HepG2 (cell line): ENCODE data around the gene EGR2.

ENCODE experiments used
- CREM ChIP-seq, 2 experiments: sonication (generic) in 1 of 2; formaldehyde crosslinking in 1 of 2; IDR thresholded peaks; 2 replicates each; pipeline versions ENCODE4 v1.4.0 to v1.6.1; 2016 to 2020; ENCODE audit warnings: antibody characterized with exemption in 1 of 2, mild to moderate bottlenecking in 1 of 2, missing genetic modification reagents in 1 of 2
- FOXA1 ChIP-seq, 2 experiments: fragments of 450-650 bp in 1 of 2; sonication (generic) in 1 of 2; formaldehyde crosslinking in 1 of 2; IDR thresholded peaks; 2 replicates each; pipeline versions ENCODE4 v1.4.0 to v1.6.1; 2016 to 2020; ENCODE audit warnings: missing genetic modification reagents in 1 of 2
- HCFC1 ChIP-seq: fragments of 150-350 bp; IDR thresholded peaks from 2 replicates; pipeline ENCODE4 v1.6.1; 2014; ENCODE audit warnings: low read depth, low read length
- HNF4G ChIP-seq, 2 experiments: sonication (generic) in 1 of 2; formaldehyde crosslinking in 1 of 2; IDR thresholded peaks; 2 replicates each; pipeline versions ENCODE4 v1.4.0 to v1.6.1; 2011 to 2020; ENCODE audit warnings: borderline replicate concordance in 2 of 2, low read depth in 2 of 2, mild to moderate bottlenecking in 2 of 2, low read length in 1 of 2, missing genetic modification reagents in 1 of 2, moderate library complexity in 1 of 2
- KDM1A ChIP-seq: IDR thresholded peaks from 2 replicates; pipeline ENCODE4 v1.6.1; 2016; ENCODE audit warnings: missing compliant biosample characterization
- PHB2 ChIP-seq: fragments of 450-650 bp; IDR thresholded peaks from 2 replicates; pipeline ENCODE4 v1.6.1; 2018; ENCODE audit not compliant: partially characterized antibody
- ZNF616 ChIP-seq: sonication (generic); formaldehyde crosslinking; IDR thresholded peaks from 2 replicates; pipeline ENCODE4 v1.5.0; 2020; ENCODE audit warnings: low read depth, mild to moderate bottlenecking, missing genetic modification reagents
- TF ChIP-seq, protein P1 (sequence below): sonication (generic); formaldehyde crosslinking; IDR thresholded peaks from 2 replicates; pipeline ENCODE4 v1.4.0; 2020; ENCODE audit warnings: missing genetic modification reagents, borderline replicate concordance
- TF ChIP-seq, protein P2 (sequence below): sonication (generic); formaldehyde crosslinking; IDR thresholded peaks from 2 replicates; pipeline ENCODE4 v1.5.0; 2020; ENCODE audit warnings: mild to moderate bottlenecking, missing genetic modification reagents
- TF ChIP-seq, protein P3 (sequence below): sonication (generic); formaldehyde crosslinking; IDR thresholded peaks from 2 replicates; pipeline ENCODE4 v1.5.0; 2020; ENCODE audit warnings: mild to moderate bottlenecking, missing genetic modification reagents, moderate library complexity
- TF ChIP-seq, protein P4 (sequence below): IDR thresholded peaks from 2 replicates; pipeline ENCODE4 v1.6.1; 2012; ENCODE audit warnings: inconsistent platforms

DNA sequence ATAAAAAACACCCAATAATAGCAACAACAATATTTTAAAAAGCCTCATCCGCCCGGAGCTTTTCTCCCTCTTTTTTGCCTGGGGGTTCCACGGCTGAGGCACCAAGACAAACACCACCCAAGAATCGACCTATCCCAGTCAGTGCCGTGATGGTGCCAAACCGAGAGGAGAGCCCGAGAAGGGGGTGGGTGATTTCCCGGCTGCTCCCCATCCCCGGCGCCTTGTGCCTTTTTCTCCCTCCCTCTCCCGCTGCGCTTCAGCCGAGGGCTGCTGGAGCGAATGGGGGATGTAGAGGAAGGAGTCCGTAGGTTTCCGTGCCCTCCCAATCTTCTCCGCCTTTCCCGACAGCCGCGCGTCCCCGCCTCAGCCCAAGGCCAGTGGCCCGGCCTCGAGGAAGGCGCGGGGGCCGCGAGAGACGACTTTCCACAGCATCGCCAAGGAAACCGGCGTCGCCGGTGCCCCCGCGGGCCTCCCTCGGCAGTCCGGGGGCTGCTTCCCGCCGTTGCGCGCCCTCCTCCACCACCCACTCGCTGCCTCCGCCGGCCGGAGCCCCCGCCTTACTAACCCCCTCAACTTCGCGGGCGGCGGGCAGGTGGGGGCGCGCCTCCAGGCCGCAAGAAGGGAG, 1.3 kb downstream of the EGR2 start:
- TF ChIP-seq HNF4G (IDR thresholded peaks at IDR 0.05; ENCODE audit: borderline replicate concordance, low read depth, low read length) (no peak), HNF4G (CRISPR knock-in tag; IDR thresholded peaks at IDR 0.05; ENCODE audit: borderline replicate concordance, low read depth) (no peak), KDM1A (CRISPR knock-in tag) (no peak), HCFC1 (no peak), CREM (IDR thresholded peaks at IDR 0.05) (no peak), CREM (CRISPR knock-in tag; IDR thresholded peaks at IDR 0.05) (no peak), PHB2 (no peak), ZNF616 (no peak), FOXA1 (IDR thresholded peaks at IDR 0.05) (no peak), FOXA1 (CRISPR knock-in tag; IDR thresholded peaks at IDR 0.05) (no peak)
- TF ChIP-seq, protein P1, sequence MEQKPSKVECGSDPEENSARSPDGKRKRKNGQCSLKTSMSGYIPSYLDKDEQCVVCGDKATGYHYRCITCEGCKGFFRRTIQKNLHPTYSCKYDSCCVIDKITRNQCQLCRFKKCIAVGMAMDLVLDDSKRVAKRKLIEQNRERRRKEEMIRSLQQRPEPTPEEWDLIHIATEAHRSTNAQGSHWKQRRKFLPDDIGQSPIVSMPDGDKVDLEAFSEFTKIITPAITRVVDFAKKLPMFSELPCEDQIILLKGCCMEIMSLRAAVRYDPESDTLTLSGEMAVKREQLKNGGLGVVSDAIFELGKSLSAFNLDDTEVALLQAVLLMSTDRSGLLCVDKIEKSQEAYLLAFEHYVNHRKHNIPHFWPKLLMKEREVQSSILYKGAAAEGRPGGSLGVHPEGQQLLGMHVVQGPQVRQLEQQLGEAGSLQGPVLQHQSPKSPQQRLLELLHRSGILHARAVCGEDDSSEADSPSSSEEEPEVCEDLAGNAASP (CRISPR knock-in tag): no peak
- TF ChIP-seq, protein P2, sequence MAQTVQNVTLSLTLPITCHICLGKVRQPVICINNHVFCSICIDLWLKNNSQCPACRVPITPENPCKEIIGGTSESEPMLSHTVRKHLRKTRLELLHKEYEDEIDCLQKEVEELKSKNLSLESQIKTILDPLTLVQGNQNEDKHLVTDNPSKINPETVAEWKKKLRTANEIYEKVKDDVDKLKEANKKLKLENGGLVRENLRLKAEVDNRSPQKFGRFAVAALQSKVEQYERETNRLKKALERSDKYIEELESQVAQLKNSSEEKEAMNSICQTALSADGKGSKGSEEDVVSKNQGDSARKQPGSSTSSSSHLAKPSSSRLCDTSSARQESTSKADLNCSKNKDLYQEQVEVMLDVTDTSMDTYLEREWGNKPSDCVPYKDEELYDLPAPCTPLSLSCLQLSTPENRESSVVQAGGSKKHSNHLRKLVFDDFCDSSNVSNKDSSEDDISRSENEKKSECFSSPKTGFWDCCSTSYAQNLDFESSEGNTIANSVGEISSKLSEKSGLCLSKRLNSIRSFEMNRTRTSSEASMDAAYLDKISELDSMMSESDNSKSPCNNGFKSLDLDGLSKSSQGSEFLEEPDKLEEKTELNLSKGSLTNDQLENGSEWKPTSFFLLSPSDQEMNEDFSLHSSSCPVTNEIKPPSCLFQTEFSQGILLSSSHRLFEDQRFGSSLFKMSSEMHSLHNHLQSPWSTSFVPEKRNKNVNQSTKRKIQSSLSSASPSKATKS (CRISPR knock-in tag): no peak
- TF ChIP-seq, protein P3, sequence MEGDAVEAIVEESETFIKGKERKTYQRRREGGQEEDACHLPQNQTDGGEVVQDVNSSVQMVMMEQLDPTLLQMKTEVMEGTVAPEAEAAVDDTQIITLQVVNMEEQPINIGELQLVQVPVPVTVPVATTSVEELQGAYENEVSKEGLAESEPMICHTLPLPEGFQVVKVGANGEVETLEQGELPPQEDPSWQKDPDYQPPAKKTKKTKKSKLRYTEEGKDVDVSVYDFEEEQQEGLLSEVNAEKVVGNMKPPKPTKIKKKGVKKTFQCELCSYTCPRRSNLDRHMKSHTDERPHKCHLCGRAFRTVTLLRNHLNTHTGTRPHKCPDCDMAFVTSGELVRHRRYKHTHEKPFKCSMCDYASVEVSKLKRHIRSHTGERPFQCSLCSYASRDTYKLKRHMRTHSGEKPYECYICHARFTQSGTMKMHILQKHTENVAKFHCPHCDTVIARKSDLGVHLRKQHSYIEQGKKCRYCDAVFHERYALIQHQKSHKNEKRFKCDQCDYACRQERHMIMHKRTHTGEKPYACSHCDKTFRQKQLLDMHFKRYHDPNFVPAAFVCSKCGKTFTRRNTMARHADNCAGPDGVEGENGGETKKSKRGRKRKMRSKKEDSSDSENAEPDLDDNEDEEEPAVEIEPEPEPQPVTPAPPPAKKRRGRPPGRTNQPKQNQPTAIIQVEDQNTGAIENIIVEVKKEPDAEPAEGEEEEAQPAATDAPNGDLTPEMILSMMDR: no peak
- TF ChIP-seq, protein P4, sequence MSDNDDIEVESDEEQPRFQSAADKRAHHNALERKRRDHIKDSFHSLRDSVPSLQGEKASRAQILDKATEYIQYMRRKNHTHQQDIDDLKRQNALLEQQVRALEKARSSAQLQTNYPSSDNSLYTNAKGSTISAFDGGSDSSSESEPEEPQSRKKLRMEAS: no peak
